ENCODE measurements around the gene IGSF3. TPM values are rescaled to one million over a fixed set of nuclear protein-coding genes. Genes with fewer than 3 reads are reported as not detected.

The IGSF3 gene
- polyA plus RNA-seq, 1 donor (not counting 4 experiments of a cell fraction or from before 2014, with no cell fraction given): 47.4 TPM

GRCh38 chr1:116697548-116698243, 30.2 kb upstream of the IGSF3 start:
- peak; percentile 34 for FAIRE-seq
- Histone ChIP-seq H3K4me3 (ENCODE audit: control insufficient read depth in 2 of 3, extremely low read depth in 1 of 3, insufficient read depth in 2 of 3, low read depth in 1 of 3, low read length in 3 of 3) (no peak overlapping the region), H3K9ac (ENCODE audit: control insufficient read depth, extremely low read depth, insufficient read depth, low read length) (no peak overlapping the region), H3K27ac (ENCODE audit: control insufficient read depth, insufficient read depth, low read length) (peak overlapping the region; percentile 81), H3K9me1 (ENCODE audit: control insufficient read depth, extremely low read depth, insufficient read depth, low read length) (no peaks in the 10 kb centered on the region), H3K36me3 (ENCODE audit: control insufficient read depth in 2 of 2, extremely low read depth in 1 of 2, insufficient read depth in 2 of 2, low read length in 2 of 2) (no peaks in the 10 kb centered on the region), H4K20me1 (ENCODE audit: control insufficient read depth, extremely low read depth, insufficient read depth, low read length) (no peaks in the 10 kb centered on the region), H3K9me3 (ENCODE audit: control insufficient read depth, low read depth, low read length) (no peaks in the 10 kb centered on the region), H3K4me1 (ENCODE audit: control insufficient read depth, extremely low read depth, insufficient read depth, low read length) (peaks cover 51% of the 10 kb centered on the region), H2AFZ (ENCODE audit: control insufficient read depth, low read length) (no peak overlapping the region), H3K79me2 (ENCODE audit: control insufficient read depth, insufficient read depth, low read length) (no peaks in the 10 kb centered on the region), H3K4me2 (ENCODE audit: control insufficient read depth, extremely low read depth, insufficient read depth, low read depth, low read length) (peak overlapping the region; percentile 85), H3K27me3 (ENCODE audit: control insufficient read depth, extremely low read depth, insufficient read depth, low read length) (no peaks in the 10 kb centered on the region)
- dilution Hi-C loops (cut with MboI; ENCODE audit: extremely low pct_ligation_motif_present, low sequenced_read_pairs): no loop called here
- TF ChIP-seq, protein P1, sequence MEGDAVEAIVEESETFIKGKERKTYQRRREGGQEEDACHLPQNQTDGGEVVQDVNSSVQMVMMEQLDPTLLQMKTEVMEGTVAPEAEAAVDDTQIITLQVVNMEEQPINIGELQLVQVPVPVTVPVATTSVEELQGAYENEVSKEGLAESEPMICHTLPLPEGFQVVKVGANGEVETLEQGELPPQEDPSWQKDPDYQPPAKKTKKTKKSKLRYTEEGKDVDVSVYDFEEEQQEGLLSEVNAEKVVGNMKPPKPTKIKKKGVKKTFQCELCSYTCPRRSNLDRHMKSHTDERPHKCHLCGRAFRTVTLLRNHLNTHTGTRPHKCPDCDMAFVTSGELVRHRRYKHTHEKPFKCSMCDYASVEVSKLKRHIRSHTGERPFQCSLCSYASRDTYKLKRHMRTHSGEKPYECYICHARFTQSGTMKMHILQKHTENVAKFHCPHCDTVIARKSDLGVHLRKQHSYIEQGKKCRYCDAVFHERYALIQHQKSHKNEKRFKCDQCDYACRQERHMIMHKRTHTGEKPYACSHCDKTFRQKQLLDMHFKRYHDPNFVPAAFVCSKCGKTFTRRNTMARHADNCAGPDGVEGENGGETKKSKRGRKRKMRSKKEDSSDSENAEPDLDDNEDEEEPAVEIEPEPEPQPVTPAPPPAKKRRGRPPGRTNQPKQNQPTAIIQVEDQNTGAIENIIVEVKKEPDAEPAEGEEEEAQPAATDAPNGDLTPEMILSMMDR (optimal IDR thresholded peaks at IDR 0.05 in 1 of 3, IDR thresholded peaks at IDR 0.05 in 1 of 3, conservative IDR thresholded peaks at IDR 0.05 in 1 of 3; ENCODE audit: extremely low read depth in 1 of 3, insufficient read depth in 2 of 3, low read length in 3 of 3): no peak
- no peak for TF ChIP-seq EZH2 (IDR thresholded peaks at IDR 0.05; ENCODE audit: low read length)
- no peak for DNase-seq (ENCODE audit: low read depth, low spot score)

DNA sequence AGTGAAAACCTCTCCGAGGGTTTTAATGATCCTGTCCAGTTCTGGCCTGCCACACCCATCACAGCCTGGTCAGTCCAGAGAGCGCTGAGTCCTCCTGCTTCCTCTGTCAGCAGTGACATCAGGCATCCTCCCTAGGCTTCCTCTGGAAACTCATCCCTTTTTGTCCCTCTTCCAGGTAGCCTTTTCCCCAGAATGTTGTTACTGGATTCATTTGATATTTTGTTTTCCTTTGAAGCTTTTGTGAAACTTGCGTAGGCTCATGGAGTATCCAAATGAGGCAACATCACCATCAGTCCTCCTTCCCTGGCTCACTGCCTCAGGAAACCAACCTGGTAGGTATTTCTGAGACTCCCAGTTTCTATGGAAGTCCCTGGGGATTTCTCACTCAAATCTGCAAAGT, 27.0 kb upstream of the IGSF3 start:
- peak overlapping the region; percentile 63 for H3K4me2 ChIP-seq (ENCODE audit: control insufficient read depth, extremely low read depth, insufficient read depth, low read depth, low read length)
- no peaks in the 10 kb centered on the region for H3K36me3 ChIP-seq (ENCODE audit: control insufficient read depth in 2 of 2, extremely low read depth in 1 of 2, insufficient read depth in 2 of 2, low read length in 2 of 2)
- peak overlapping the region; percentile 75 for H3K27ac ChIP-seq (ENCODE audit: control insufficient read depth, insufficient read depth, low read length)
- no peak overlapping the region for H3K4me3 ChIP-seq (ENCODE audit: control insufficient read depth in 2 of 3, extremely low read depth in 1 of 3, insufficient read depth in 2 of 3, low read depth in 1 of 3, low read length in 3 of 3)
- dilution Hi-C loops (cut with MboI; ENCODE audit: extremely low pct_ligation_motif_present, low sequenced_read_pairs): no loop called here
- FAIRE-seq (no peak), DNase-seq (ENCODE audit: low read depth, low spot score) (no peak)
- no peaks in the 10 kb centered on the region for H3K9me1 ChIP-seq (ENCODE audit: control insufficient read depth, extremely low read depth, insufficient read depth, low read length)
- no peak for TF ChIP-seq EZH2 (IDR thresholded peaks at IDR 0.05; ENCODE audit: low read length)
- TF ChIP-seq, protein P1 (optimal IDR thresholded peaks at IDR 0.05 in 1 of 3, IDR thresholded peaks at IDR 0.05 in 1 of 3, conservative IDR thresholded peaks at IDR 0.05 in 1 of 3; ENCODE audit: extremely low read depth in 1 of 3, insufficient read depth in 2 of 3, low read length in 3 of 3): no peak
- no peak overlapping the region for H2AFZ ChIP-seq (ENCODE audit: control insufficient read depth, low read length)
- H3K27me3 ChIP-seq (ENCODE audit: control insufficient read depth, extremely low read depth, insufficient read depth, low read length): no peaks in the 10 kb centered on the region
- no peaks in the 10 kb centered on the region for H3K9me3 ChIP-seq (ENCODE audit: control insufficient read depth, low read depth, low read length)
- no peaks in the 10 kb centered on the region for H4K20me1 ChIP-seq (ENCODE audit: control insufficient read depth, extremely low read depth, insufficient read depth, low read length)
- no peaks in the 10 kb centered on the region for H3K79me2 ChIP-seq (ENCODE audit: control insufficient read depth, insufficient read depth, low read length)
- H3K4me1 ChIP-seq (ENCODE audit: control insufficient read depth, extremely low read depth, insufficient read depth, low read length): peaks cover 51% of the 10 kb centered on the region
- H3K9ac ChIP-seq (ENCODE audit: control insufficient read depth, extremely low read depth, insufficient read depth, low read length): peak overlapping the region; percentile 15

Measured in keratinocyte (primary cell).